ENCODE data around the gene CCDC134.

DNA sequence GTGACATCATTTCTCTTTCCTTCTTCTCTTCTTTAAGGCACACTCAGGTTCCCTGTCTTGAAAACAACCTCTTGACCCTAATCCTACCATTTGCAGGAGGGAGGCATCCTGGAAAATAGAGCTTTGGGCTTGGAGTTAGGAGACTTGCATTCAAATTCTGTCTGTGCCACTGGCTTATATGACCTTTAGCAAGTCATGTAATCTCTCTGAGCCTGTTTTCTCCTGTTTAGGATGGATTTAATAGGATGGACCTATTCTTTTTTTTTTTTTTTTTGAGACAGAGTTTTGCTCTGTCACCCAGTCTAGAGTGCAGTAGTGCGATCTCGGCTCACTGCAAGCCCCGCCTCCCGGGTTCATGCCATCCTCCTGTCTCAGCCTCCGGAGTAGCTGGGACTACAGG lies 25.1 kb upstream of the CCDC134 start:
- TF ChIP-seq, protein P1, sequence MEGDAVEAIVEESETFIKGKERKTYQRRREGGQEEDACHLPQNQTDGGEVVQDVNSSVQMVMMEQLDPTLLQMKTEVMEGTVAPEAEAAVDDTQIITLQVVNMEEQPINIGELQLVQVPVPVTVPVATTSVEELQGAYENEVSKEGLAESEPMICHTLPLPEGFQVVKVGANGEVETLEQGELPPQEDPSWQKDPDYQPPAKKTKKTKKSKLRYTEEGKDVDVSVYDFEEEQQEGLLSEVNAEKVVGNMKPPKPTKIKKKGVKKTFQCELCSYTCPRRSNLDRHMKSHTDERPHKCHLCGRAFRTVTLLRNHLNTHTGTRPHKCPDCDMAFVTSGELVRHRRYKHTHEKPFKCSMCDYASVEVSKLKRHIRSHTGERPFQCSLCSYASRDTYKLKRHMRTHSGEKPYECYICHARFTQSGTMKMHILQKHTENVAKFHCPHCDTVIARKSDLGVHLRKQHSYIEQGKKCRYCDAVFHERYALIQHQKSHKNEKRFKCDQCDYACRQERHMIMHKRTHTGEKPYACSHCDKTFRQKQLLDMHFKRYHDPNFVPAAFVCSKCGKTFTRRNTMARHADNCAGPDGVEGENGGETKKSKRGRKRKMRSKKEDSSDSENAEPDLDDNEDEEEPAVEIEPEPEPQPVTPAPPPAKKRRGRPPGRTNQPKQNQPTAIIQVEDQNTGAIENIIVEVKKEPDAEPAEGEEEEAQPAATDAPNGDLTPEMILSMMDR (IDR thresholded peaks at IDR 0.05; ENCODE audit: low read length) = no peak
- TF ChIP-seq EZH2 (IDR thresholded peaks at IDR 0.05; ENCODE audit: borderline replicate concordance, low read length) = no peak
